Ishikawa (cell line): ENCODE results near the gene ARL4C.

Experiments
- CREB1 ChIP-seq: IDR thresholded peaks from 2 replicates; pipeline ENCODE4 v1.6.1; 2012; ENCODE audit warnings: low read depth
- EP300 ChIP-seq: IDR thresholded peaks from 2 replicates; pipeline ENCODE4 v1.6.1; 2012; ENCODE audit warnings: borderline replicate concordance
- FOXM1 ChIP-seq: IDR thresholded peaks from 2 replicates; pipeline ENCODE4 v1.6.1; 2012; ENCODE audit warnings: low read depth, borderline replicate concordance
- REST ChIP-seq: IDR thresholded peaks from 2 replicates; pipeline ENCODE4 v1.6.1; 2012; ENCODE audit warnings: low read depth, mild to moderate bottlenecking
- YY1 ChIP-seq: IDR thresholded peaks from 2 replicates; pipeline ENCODE4 v1.6.1; 2012; ENCODE audit warnings: low read depth
- ZBTB7A ChIP-seq: IDR thresholded peaks from 2 replicates; pipeline ENCODE4 v1.6.1; 2012; ENCODE audit warnings: low read depth
- TF ChIP-seq, protein P1 (sequence below): IDR thresholded peaks from 2 replicates; pipeline ENCODE4 v1.6.1; 2012

DNA sequence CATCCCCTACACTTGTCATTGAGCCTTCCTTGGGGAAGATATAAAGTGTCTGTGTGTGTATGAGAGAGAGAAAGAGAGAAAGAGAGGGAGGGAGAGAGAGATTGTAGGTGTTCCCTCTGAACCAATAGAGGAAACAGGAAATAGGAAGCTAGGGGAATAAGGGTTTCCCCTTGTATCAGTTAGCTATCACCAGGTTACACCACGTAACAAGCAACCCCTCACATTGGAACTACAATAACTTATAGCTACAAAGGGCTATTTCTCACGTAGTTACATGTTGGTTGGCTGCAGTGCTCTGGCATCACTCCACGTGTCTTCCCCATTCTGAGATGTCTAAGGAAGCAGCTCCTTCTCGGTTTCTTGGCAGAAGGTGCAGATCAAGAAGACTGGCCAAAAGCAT is 41.0 kb upstream of the ARL4C start:
- TF ChIP-seq CREB1 (no peak), FOXM1 (no peak), EP300 (no peak), REST (no peak), ZBTB7A (no peak), YY1 (no peak)
- TF ChIP-seq, protein P1, sequence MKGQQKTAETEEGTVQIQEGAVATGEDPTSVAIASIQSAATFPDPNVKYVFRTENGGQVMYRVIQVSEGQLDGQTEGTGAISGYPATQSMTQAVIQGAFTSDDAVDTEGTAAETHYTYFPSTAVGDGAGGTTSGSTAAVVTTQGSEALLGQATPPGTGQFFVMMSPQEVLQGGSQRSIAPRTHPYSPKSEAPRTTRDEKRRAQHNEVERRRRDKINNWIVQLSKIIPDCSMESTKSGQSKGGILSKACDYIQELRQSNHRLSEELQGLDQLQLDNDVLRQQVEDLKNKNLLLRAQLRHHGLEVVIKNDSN = no peak
